Astrocyte (in vitro differentiated cells and primary cell): ENCODE measurements around the gene KCNMB2.

Experiments
- EZH2 ChIP-seq: IDR thresholded peaks from 2 replicates; pipeline ENCODE4 v1.6.1; 2012; ENCODE audit warnings: mild to moderate bottlenecking, low read length, inconsistent platforms; ENCODE audit not compliant: insufficient read depth
- TF ChIP-seq, protein P1 (sequence below): IDR thresholded peaks from 2 replicates; pipeline ENCODE4 v1.5.1; 2011; ENCODE audit warnings: low read depth, mild to moderate bottlenecking, inconsistent platforms, low read length, moderate library complexity; ENCODE audit not compliant: insufficient read depth

DNA sequence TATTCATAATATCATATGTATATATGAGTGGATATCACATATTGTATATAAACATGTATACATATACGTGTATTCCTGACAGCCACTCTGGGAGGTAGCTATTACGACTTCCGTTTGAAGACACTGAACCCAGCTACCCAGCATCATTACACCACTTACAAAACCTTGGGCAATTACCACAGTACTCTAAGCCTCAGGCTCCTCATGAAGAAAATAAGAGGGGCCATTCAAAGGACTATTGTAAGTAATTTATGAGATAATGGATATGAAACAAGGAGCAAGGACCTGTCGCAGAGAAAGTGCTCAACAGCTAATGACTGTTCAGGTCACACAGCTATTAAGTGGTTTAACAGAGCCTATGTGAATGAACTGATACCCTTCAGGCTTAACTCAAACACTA lies 52.4 kb downstream of the KCNMB2 start:
- TF ChIP-seq, protein P1, sequence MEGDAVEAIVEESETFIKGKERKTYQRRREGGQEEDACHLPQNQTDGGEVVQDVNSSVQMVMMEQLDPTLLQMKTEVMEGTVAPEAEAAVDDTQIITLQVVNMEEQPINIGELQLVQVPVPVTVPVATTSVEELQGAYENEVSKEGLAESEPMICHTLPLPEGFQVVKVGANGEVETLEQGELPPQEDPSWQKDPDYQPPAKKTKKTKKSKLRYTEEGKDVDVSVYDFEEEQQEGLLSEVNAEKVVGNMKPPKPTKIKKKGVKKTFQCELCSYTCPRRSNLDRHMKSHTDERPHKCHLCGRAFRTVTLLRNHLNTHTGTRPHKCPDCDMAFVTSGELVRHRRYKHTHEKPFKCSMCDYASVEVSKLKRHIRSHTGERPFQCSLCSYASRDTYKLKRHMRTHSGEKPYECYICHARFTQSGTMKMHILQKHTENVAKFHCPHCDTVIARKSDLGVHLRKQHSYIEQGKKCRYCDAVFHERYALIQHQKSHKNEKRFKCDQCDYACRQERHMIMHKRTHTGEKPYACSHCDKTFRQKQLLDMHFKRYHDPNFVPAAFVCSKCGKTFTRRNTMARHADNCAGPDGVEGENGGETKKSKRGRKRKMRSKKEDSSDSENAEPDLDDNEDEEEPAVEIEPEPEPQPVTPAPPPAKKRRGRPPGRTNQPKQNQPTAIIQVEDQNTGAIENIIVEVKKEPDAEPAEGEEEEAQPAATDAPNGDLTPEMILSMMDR, result no peak
- no peak for TF ChIP-seq EZH2
